HG02943 (cell line): ENCODE data around the gene ALDH16A1.
"Not testable (repeated sequence)": the region's sequence is repeated elsewhere in the genome, so short reads cannot be mapped to it uniquely, and the experiment has no call there.

Source experiments
- ATAC-seq: cut with Tn5 transposase; IDR thresholded peaks from one replicate; pipeline ENCODE4 v1.9.1; 2021; ENCODE audit warnings: mild to moderate bottlenecking, low read depth, moderate library complexity; ENCODE audit not compliant: unreplicated experiment

Gene ALDH16A1

DNA sequence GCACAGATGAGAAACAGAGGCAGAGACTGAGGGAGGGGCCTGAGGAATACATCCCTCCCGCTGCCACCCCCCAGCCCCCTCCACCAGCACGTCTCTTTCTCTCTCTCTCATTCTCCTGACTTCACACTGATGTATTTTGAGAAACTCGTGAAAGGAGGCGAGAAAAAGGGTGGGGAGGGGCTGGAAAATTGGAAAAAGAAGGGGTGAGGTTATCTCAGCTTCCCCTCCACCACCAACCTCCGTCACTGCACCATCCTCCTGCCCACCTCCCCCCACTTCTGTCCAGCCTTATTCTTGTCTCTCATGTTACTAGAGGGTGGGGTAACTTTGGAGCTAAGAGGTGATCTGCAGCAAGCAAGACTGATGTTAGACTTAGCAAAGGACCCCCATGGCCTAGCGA lies 13.2 kb upstream of the ALDH16A1 start:
- no peak for ATAC-seq

DNA sequence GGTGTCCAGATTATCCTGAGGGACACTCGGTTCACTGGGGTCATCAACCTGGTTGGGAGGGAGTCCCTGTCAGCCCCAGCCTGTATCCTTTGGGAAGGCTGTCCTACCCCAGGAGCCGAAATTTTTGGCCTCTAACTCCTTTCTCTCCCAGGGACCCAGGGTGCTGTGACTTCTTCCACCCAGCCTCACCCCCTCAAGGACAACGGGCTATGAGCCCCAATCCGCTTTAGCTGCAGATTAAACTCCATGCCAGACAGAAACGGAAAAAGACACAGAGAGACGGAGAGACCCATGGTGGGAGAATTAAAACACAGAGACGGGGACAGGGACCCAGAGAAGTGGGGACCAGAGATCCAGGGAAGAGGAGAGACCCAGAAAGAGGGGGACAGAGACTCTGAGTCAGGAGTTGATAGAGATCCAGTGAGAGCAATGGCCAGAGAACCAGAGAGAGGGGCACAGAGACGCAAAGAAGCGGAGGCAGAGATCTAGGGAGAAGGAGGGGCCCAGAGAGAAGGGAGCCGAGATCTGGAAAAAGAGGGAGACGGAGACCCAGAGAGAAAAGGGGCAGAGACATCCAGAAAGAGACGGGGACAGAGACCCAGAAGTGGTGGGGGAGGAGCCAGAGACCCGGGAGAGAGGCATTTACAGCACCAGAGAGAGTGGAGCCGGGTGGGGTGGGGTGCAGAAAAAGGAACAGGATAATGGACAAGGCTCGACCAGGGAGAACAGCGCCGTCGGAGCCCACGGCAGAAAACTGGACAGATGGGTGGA lies 12.4 kb upstream of the ALDH16A1 start:
- no peak for ATAC-seq

DNA sequence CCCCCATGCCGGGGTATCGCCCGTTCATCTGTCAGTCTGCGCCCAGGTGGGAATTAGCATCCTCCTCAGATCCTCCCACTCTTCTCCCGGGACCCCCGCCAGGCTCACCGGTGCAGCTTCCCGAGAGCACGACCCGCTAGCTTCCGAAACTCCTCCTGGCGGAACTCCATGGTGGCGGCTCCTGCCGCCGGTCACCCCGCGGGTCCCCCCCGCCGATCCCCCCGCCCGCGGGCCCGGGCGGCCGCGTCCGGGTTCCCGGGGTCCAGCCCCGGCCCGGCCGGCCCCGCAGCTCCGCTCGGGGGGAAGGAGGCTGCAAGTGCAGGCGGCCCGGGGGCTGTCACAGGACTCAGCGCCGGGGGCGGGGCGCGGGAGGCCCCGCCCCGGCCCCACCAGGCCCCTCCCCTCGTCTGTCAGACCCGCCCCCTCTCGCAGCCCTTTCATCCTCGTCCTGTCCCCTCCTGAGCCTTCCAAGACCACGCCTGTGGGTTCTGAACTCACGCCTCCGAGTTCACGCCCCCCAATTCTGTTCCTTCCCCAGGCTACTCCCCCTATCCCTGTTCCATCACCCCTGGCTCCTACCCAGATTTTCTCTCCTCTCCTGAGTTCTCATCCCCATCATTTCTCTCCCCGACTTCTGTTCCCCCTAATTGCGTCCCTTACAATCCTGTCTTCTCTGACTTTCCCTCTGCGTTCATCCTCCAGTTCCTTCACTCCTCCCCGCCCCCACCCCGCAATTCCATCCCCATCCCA lies 11.6 kb upstream of the ALDH16A1 start, which contains the start of gene SLC17A7:
SLC17A7 (minus strand) TSS at position 318 of the 750 bp plus-strand sequence; CDS start at position 170, 148 bp downstream.
- no peak for ATAC-seq

DNA sequence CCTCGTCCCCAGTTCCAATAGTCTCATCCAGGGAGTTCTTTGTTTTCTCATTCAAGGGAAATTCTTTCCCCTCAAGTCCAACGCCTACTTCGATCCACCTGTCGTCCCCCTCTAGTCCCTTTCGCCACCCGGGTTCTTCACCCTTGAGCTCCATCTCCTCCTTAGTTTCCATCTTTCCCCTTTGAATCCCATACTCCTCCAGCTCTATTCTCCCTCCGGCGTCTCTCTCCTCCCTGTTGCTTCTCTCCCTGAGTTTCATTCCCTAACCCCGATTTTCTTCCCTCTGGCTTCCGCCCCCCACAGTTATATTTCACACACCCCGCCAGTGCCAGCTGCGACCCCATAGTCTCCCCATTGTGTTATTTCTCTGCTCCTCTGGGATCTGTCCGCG lies 11.1 kb upstream of the ALDH16A1 start:
- ATAC-seq = no peak

DNA sequence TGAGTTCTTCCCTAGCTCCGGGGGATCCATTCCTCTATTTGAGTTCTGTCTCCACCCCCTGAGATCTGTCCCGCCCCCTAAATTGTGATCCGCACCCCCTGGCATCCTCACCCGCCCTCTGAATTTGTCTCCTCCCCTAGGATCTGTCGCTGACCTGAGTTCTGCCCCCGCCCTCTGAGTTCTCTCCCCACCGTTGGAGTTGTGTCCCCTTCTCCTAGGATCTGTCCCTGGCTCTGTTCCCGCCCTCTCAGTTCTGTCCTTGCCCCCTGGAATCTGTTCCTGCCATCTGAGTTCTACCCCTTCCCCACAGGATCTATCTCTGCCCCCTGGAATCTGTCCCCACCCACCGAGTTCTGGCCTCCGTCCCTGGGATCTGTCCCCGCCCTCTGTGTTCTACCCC lies 10.7 kb upstream of the ALDH16A1 start:
- ATAC-seq = no peak

DNA sequence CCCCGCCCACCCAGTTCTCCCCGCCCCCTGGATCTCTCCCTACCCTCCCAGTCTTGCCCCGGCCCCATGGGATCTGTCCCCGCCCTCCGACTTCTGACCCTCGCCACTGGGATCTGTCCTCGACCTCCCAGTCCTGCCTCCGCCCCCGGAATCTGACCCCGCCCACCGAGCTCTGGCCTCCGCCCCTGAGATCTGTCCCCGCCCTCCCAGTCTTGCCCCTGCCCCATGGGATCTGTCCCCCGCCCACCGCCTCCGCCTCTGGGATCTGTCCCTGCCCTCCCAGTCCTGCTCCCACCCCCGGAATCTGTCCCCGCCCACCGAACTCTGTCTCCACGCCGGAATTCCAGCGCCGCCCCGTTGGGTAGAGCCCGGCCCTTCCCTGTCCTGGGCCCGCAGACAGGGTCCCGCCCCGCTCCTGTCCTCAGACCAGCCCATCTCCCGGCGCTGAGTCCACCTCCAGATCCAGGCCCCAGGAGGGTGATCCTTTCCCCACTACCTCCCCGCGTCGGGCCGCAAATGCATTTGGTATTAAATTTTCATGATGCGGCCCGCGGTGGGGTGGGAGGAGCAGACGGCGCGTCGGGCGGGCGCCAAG lies 10.2 kb upstream of the ALDH16A1 start:
- peak; percentile 10 for ATAC-seq

DNA sequence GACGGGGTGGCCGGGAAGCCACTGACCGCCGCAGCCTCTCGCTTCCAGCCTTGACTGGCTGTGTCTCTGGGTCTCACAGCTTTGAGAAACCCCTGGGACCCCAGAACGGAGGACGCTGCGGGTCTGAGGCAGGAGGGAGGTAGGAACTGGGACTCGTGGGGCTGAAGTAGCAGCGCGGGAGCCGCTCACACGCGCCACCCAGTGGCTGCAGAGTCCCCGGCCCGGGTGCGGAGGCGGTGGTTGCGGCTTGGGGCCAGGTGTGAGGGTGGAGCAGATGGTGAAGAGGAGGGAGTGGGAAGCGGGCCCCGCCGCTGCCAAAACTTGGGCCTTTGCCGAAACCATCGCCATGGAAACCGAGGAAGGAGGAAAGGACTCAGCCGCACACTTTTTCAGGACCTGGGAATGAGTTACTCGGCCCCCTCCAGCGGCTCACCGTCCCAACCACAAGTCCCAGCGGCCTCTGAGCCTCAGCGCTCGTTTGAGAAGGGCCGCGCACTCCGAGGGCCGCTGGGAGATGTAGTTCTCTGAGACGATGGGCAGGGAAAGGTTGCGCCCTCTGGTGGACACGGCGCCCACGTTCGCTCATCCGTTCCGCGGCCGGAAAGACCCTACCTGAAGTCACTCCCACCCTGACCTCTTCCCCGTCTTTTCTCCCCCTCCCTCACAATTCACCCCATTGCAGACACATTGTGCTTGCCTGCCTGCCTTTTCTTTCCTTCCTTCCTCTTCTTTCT lies 9.5 kb upstream of the ALDH16A1 start:
- peak; percentile 78 for ATAC-seq

DNA sequence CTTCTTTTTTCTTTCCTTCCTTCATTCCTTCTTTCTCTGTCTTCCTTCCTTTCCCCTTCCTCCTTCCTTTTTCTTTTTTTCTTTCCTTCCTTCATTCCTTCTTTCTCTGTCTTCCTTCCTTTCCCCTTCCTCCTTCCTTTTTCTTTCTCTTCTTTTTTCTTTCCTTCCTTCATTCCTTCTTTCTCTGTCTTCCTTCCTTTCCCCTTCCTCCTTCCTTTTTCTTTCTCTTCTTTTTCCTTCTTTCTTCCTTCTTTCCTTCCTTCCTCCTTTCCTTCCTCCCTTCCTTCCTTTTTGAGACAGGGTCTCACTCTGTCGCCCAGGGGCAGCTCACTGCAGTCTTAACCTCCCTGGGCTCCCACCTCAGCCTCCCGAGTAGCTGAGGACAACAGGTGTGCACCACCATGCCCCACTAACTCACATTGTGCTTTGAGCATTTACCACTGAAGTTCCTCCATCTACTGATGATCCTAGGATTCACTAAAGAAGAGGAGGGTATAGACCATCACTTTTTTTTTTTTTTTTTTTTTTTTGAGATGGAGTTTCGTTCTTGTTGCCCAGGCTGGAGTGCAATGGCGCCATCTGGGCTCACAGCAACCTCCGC lies 8.8 kb upstream of the ALDH16A1 start:
- ATAC-seq = not testable (repeated sequence)

DNA sequence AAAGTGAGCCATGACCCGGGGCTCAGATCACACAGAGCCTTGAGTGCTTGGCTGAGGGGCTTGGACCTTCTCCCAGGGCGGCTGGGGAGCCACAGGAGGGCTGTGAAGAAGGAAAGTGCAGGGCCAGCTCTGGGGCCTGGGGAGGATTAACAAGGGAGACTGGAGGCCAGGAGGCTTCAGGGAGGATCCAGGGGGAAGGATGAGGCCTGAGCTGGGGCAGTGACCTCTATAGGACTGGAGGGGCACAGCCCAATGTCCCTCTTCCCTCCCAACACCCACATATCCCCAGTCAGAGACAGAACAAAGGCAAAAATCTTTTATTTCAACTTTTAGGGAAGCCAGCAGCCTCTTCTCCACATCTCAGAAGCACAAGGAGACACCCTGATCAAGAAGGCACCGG lies 7.0 kb upstream of the ALDH16A1 start:
- ATAC-seq = no peak

DNA sequence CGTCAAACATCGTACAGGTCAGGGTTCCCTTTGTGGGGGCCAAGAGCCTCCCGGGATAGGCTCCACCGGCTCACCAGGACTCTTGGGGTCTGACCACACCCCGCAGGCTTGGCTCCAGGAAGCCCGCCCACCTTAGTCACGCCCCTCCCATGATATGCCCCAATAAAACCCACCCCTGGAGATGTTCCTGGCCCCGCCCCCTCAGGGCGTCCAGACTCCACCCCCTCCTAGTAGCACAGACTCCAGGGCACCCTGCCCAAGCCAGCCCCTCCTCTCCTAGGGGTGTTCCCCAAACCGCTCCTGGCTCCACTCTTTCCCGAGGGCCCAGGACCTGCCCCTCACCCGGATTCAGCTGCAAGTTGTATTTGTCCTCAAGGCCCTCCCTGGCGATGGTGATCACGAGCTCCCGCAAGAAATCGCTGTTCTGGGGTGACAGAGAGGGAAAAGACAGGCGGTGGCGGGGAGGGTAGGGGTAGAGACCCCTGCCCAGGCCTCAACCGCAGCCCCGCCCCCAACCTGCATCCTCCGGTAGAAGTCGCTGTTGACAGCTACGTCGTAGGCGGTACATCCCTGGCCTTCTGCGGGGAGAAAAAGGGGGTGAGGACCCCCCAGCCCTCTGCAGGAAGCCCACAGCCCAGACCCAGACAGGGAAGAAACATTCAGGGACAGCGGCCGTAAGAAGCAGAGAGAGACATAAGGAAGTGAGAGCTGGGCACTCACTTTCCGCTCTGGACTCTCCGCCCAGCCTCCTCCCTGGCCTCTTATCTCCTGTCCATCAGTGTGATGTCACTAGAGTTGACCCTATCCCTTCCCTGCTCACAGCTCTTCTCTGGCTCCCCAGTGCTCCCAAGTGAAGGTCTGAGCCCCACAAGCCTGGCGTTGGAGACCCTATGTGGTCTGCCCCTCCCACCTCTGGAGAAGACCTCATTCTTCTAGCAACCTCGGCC lies 5.3 kb upstream of the ALDH16A1 start:
- no peak for ATAC-seq

DNA sequence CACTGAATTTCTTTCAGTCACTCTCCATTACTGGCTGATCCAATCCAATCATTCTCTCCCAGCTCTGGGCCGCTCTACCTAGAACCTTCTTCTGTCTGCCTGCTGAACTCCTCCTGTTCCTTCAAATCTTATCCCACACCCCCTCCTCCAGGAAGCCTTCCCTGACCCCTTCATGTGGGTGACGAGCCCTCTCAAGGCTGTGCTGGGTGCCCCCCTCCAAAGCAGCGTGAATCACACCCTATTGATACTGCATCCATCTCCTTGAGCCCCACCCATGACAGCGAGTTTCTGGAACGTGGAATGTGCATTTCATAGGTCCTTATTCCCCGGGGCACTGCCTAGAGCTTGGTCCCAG lies 4.6 kb upstream of the ALDH16A1 start:
- ATAC-seq = no peak

DNA sequence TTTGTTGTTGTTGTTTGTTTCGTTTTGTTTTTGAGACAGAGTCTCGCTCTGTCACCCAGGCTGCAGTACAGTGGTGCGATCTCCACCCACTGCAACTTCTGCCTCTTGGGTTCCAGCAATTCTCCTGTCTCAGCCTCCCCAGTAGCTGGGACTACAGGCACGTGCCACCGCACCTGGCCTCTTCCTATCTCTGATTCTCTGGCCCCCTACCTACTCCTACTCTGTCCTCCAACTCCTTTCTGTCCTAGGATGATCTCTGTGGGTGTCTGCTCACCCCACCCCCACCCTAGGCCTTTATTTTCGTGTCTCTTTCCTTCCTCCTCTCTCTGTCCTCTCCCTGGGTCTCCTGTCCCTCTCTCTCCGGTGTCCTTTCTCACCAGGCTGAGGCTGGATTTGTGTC lies 2.6 kb upstream of the ALDH16A1 start:
- no peak for ATAC-seq

DNA sequence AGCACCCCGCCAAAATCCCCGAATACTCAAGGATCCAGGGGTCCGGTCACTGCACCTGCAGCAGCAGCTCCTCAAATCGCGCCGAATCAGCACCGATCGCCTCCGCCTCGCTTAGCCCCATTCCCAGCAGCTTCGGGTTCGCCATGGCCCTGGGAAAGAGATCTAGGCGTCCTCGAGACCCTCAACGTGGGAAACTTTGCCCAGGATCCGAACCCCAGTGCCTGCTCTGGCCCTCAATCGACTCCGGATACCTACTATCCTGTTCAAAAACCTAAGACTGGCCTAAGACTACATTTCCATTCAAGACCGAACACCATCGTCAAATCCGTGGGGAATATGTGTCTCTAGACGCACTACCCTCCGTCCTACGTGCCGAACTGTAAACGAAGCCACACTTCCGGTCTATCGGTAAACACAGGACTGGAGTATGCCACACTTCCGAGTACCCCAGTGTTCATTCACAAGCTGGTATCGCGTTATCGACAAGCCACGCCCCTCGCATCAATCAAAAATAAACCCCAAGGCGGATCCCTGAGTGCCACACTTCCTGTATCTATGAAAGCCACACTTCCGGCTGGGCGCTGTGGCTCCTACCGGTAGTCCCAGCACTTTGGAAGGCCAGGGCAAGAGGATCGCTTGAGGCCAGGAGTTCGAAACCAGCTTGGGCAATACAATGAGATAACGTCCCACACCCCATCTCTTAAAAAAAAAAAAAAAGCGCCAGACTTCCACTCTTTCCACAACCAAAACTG lies 1.4 kb upstream of the ALDH16A1 start, which contains the start of gene PIH1D1:
PIH1D1 (minus strand) TSS at position 385 of the 752 bp plus-strand sequence; CDS start at position 145, 240 bp downstream.
- peak; percentile 59 for ATAC-seq

DNA sequence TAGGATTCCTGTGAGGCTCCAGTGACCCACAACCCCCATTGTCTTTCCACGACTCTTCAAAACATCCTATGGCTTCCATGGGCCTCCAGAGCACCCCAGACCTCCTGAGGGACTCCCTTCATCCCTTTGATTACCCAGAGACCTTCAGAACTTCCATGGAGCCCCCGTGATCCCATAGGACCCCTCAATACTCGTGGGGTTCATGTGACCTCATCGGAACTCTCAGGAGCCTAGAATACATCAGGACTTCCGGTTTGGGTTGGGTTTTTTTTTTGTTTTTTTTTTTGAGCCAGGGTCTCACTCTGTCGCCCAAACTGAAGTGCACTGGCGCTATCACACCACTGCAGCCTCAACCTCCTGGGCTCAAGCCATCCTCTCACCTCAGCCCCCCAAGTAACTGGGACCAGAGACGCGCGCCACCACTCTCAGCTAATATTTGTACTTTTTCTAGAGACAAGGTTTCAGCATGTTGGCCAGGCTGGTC lies 774 bp downstream of the ALDH16A1 start:
- no peak for ATAC-seq

DNA sequence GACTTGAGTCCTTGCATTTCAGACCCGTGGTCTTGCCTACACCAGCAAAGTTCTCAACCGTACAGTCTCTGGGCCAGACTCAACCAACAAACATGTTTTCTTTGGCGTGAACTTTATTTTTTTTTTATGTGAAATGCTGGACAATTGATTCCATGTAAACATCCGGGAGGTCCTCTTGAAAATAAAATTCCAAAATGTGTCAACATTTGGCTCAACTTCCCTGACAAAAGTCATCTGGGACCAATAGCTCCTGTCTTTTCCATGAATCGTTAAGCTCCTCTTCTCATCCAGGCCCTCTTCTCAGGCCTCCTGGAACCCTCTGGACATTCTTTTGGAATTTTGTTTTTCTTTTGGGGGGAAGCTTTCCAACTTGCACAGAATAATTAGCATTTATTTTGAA lies 2.7 kb downstream of the ALDH16A1 start:
- no peak for ATAC-seq

DNA sequence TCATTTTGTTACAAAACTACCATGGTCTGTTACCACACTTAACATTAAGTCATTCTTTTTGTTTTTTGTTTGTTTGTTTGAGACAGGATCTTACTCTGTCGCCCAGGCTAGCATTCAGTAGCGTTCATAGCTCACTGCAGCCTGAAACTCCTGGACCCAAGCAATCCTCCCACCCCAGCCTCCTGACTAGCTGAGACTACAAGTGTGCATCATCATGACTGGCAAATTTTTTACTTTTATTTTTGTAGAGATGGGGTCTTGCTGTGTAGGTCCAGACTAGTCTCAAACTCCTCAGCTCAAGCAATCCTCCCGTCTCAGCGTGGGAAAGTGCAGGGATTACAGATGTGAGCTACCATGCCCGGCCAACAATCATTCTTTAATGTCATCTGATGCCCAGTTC lies 3.3 kb downstream of the ALDH16A1 start:
- ATAC-seq = no peak

DNA sequence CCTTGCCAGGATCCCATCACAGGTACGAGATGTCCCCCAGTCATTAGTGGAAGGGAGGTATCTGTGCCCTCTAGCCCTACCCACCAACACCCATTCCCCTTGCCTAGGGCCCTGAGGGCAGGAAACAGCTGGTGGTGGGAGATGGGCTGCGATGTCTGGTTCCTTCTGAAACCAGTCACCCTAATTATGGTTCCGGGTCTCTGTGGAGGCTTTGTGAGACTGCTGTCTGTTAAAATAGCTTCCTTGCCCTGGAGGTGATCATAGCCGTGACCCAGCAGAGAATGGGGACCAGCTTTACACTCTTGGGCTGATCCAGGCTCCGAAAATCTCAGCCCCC lies 5.5 kb downstream of the ALDH16A1 start:
- ATAC-seq = no peak

DNA sequence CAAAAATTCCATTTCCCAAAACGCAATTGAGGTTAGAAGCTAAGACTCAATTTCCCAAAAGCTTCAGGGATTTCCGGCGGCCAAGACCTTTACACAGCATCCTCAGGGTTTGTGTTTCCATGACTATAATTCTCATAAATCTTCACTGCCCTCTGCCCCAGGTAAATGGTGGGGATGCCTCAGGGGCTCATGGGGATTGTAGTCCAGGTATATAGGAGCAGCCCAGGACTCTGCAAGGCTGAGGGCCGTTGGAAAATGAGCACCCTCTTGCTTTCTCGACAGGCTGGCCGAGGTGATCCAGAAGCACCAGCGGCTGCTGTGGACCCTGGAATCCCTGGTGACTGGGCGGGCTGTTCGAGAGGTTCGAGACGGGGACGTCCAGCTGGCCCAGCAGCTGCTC lies 6.4 kb downstream of the ALDH16A1 start:
- ATAC-seq = no peak

DNA sequence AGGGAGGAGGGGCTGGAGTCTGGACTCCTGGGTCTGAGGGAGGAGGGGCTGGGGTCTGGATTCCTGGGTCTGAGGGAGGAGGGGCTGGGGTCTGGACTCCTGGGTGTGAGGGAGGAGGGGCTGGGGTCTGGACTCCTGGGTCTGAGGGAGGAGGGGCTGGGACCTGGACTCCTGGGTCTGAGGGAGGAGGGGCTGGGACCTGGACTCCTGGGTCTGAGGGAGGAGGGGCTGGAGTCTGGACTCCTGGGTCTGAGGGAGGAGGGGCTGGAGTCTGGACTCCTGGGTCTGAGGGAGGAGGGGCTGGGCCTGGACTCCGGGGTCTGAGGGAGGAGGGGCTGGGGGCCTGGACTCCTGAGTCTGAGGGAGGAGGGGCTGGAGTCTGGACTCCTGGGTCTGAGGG lies 8.1 kb downstream of the ALDH16A1 start:
- not testable (repeated sequence) for ATAC-seq
